Lower lobe of right lung (tissue), 2 donors: ENCODE results near the gene DDX51. TPM values are rescaled to one million over a fixed set of nuclear protein-coding genes. Genes with fewer than 3 reads are reported as not detected.

Experiments
- ATAC-seq, 2 donors: fragments of 200-7000 bp; cut with Tn5 transposase; one replicate each; pipeline ENCODE4 v1.9.1; 2020 to 2022; ENCODE audit warnings: mild to moderate bottlenecking in 2 of 2, moderate library complexity in 2 of 2
- DNase-seq: peaks from one replicate; pipeline ENCODE4 v3.0.0-alpha.2; 2020
- H3K27ac ChIP-seq: fragments of 200-600 bp; one replicate; pipeline ENCODE4 v1.8.0; 2022
- H3K27me3 ChIP-seq: fragments of 200-600 bp; one replicate; pipeline ENCODE4 v1.8.0; 2022; ENCODE audit warnings: low read depth
- H3K36me3 ChIP-seq: fragments of 200-600 bp; one replicate; pipeline ENCODE4 v1.8.0; 2022; ENCODE audit warnings: mild to moderate bottlenecking
- H3K4me1 ChIP-seq: fragments of 200-600 bp; one replicate; pipeline ENCODE4 v1.8.0; 2022
- H3K4me3 ChIP-seq: fragments of 200-600 bp; one replicate; pipeline ENCODE4 v1.8.0; 2022; ENCODE audit warnings: mild to moderate bottlenecking
- H3K9me3 ChIP-seq: fragments of 200-600 bp; one replicate; pipeline ENCODE4 v1.8.0; 2022
- intact Hi-C: fragments of 100-400 bp; cut with DNase I; formaldehyde crosslinking; loops from one replicate; pipeline ENCODE4 v1.11.0; 2022
- total RNA-seq: library from RNA; stranded (reverse); fragmentation: NEBNext Ultra II Directional; extraction: Animal tissue kit (Norgen Biotek cat#: 25700); gene quantifications from one replicate; pipeline ENCODE4 v1.2.1, GENCODE V29; 2021
- TF ChIP-seq, protein P1 (sequence below): fragments of 200-600 bp; IDR thresholded peaks from one replicate; pipeline ENCODE4 v1.8.0; 2022; ENCODE audit warnings: antibody characterized with exemption, mild to moderate bottlenecking
- donor health status: DM: no; HTN: yes; CAD: no; lungs with severe emphysema.

The DDX51 gene
- total RNA-seq, 1 donor from 2014 or later = 11.9 TPM

DNA sequence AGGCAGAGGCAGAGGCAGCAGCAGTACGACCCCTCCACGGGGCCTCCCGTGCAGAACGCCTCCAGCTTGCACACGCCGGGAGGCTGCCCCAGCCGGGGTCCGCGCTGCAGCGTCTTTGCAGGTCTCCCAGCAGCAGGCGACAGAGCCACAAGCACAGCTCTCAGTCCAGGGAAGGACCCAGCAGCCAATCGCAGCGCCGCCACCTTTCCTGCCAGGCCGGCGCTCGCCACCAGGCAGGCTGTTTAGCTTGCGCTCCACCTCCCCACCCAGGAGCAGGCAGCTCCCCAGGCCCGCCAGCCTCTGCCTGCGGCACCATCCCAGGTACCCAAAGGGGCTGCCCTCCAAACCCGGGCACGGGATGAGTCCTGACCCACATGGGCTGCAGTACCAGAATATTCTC, 25.2 kb downstream of the DDX51 start:
- H3K36me3 ChIP-seq = peaks cover 54% of the 10 kb centered on the region

DNA sequence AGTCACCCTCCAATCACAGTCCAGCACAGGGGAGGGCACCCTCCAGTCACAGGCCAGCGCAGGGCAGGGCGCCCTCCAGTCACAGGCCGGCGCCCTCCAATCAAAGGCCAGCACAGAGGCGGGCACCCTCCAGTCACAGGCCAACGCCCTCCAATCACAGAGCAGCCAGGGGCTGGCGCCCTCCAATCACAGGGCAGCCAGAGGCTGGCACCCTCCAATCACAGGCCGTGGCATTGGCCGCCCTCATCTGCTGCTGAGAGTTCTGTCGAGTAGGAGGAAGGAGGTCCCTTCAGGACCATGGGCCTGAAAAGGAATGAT, 26.6 kb downstream of the DDX51 start:
- intact Hi-C loops = no loop called here
- TF ChIP-seq, protein P1, sequence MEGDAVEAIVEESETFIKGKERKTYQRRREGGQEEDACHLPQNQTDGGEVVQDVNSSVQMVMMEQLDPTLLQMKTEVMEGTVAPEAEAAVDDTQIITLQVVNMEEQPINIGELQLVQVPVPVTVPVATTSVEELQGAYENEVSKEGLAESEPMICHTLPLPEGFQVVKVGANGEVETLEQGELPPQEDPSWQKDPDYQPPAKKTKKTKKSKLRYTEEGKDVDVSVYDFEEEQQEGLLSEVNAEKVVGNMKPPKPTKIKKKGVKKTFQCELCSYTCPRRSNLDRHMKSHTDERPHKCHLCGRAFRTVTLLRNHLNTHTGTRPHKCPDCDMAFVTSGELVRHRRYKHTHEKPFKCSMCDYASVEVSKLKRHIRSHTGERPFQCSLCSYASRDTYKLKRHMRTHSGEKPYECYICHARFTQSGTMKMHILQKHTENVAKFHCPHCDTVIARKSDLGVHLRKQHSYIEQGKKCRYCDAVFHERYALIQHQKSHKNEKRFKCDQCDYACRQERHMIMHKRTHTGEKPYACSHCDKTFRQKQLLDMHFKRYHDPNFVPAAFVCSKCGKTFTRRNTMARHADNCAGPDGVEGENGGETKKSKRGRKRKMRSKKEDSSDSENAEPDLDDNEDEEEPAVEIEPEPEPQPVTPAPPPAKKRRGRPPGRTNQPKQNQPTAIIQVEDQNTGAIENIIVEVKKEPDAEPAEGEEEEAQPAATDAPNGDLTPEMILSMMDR = no peak

More for the DNA sequence above, 25.2 kb downstream of the DDX51 start:
- H3K27me3 ChIP-seq = no peaks in the 10 kb centered on the region
- no peaks in the 10 kb centered on the region for H3K4me1 ChIP-seq
- intact Hi-C loops = no loop called here
- TF ChIP-seq, protein P1 = no peak
- no peaks in the 10 kb centered on the region for H3K9me3 ChIP-seq
- DNase-seq (no peak), ATAC-seq (no peak)
- H3K4me3 ChIP-seq = no peak overlapping the region
- H3K27ac ChIP-seq = no peak overlapping the region

DNA sequence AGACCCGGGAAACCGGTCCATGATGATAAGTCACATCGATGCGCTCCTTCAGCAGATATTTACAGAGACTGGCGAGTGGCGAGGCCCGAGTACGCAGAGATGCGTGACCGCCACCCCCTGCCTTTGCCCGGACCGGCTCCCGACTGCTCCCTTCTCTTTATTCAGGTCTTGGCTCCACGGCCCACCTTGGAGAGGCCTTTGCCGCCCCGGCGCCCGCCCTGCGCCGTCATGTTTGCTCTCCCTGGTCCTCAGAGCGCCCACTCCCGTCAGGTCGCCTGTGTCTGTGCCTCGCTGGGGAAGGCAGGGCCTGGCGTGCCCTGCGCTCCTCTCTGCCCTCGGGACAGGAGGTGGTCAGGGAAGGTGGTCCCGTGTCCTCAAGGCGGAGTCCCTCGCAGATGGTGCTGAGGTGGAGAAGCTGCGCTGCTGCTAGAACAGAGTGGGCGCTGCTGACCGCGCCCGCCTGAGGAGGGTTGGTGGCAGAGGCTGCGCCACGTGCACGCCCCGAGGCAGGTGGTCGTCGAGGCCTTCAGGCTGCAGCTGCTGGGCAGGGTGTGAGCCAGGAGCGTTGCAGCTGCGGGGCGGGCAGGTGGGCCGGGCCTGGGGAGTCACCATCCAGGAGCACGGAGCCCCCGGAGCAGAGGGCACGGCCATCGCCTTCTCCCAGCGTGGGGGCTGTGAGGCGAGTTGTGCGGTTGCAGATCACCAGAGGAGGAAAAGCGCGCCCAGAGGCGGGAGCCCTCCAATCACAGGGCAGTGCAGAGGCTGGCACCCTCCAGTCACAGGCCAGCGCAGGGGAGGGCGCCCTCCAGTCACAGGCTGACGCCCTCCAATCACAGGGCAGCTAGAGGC, 27.2 kb downstream of the DDX51 start:
- intact Hi-C loops = no loop called here
- DNase-seq (no peak), ATAC-seq (peak in 1 of 2 donors; percentile 24)
- H3K27ac ChIP-seq = no peak overlapping the region
- H3K27me3 ChIP-seq = no peaks in the 10 kb centered on the region
- TF ChIP-seq, protein P1 = no peak
- H3K4me1 ChIP-seq = no peaks in the 10 kb centered on the region
- H3K4me3 ChIP-seq = no peak overlapping the region
- H3K36me3 ChIP-seq = peaks cover 51% of the 10 kb centered on the region
- no peaks in the 10 kb centered on the region for H3K9me3 ChIP-seq

More for the DNA sequence above, 26.6 kb downstream of the DDX51 start:
- Histone ChIP-seq H3K4me1 (no peaks in the 10 kb centered on the region), H3K27me3 (no peaks in the 10 kb centered on the region), H3K4me3 (no peak overlapping the region), H3K27ac (no peak overlapping the region), H3K36me3 (peaks cover 54% of the 10 kb centered on the region), H3K9me3 (no peaks in the 10 kb centered on the region)
- ATAC-seq (peak in 1 of 2 donors; percentile 37), DNase-seq (no peak)

DNA sequence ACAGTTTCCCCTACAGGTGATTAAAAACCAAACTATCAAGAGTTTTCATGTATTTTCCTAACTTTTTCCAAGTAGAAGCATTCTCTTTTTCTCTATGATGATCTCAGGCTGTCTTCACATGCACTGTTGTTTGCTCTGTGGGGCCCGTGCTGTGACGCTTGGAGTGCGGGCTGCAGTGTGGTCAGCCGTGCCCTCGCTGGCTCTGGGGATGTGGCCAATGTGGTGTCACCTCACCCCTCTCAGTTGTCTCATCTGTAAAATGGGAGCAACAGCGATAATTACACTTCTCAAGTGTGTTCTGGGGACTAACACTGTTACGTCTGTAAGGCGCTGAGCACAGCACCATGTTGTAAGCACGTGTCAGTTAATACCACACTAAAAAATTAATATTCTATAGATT, 28.6 kb downstream of the DDX51 start:
- intact Hi-C loops = no loop called here
- Histone ChIP-seq H3K27ac (no peak overlapping the region), H3K4me3 (no peak overlapping the region), H3K27me3 (no peaks in the 10 kb centered on the region), H3K36me3 (peaks cover 47% of the 10 kb centered on the region), H3K4me1 (no peaks in the 10 kb centered on the region), H3K9me3 (no peaks in the 10 kb centered on the region)
- ATAC-seq (no peak), DNase-seq (no peak)
- TF ChIP-seq, protein P1 = no peak

DNA sequence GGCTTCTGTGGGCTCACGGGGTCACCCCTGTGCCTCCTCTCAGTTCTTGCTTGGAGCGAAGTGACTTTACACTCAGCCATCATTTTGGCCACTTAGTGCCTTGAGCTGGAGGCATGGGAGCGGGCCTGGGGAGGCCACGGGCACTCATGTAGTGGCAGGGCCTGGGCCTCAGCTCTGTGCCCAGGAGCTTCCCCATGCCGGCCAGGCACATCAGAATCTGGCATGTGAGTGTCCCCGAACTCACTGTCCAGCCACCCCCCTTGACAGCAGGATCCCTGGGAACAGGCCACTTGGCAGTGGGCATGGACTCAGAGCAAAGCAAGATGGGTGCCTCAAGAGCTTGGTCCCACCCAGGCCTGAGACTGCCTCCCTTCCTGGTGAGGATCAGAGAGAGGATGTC, 29.5 kb downstream of the DDX51 start:
- Histone ChIP-seq H3K4me3 (no peak overlapping the region), H3K27me3 (no peaks in the 10 kb centered on the region), H3K36me3 (peaks cover 51% of the 10 kb centered on the region), H3K27ac (no peak overlapping the region), H3K9me3 (no peaks in the 10 kb centered on the region), H3K4me1 (no peaks in the 10 kb centered on the region)
- ATAC-seq = no peak
- TF ChIP-seq, protein P1 = no peak
- intact Hi-C loops = no loop called here
- no peak for DNase-seq
